NB4 (cell line): Measurements from ENCODE around the gene NEU3.

Experiments
- MYC ChIP-seq: IDR thresholded peaks from 2 replicates; pipeline ENCODE4 v1.6.1; 2011; ENCODE audit warnings: low read depth, low read length
- TF ChIP-seq, protein P1 (sequence below): IDR thresholded peaks from one replicate; pipeline ENCODE4 v1.5.1; 2012; ENCODE audit warnings: low read depth, low read length

DNA sequence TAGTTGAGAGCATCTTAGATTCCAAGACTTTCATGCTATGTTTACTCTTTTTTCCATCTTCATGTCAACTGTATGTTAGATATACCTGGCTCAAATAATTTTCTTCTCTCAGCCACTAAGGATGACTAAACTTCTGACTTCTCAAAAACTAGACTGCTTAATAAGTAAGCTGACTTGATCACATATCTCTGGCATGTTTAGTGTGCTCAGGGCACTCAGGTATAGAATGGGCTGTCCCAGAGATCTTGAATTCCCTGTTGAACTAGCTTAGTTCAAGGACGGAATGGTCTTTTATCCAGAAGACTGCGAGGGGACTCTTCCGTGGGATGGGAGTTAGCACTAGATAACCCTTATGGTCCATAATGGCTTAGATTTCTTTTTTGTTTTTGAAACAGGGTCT lies 13.0 kb downstream of the NEU3 start:
- TF ChIP-seq, protein P1, sequence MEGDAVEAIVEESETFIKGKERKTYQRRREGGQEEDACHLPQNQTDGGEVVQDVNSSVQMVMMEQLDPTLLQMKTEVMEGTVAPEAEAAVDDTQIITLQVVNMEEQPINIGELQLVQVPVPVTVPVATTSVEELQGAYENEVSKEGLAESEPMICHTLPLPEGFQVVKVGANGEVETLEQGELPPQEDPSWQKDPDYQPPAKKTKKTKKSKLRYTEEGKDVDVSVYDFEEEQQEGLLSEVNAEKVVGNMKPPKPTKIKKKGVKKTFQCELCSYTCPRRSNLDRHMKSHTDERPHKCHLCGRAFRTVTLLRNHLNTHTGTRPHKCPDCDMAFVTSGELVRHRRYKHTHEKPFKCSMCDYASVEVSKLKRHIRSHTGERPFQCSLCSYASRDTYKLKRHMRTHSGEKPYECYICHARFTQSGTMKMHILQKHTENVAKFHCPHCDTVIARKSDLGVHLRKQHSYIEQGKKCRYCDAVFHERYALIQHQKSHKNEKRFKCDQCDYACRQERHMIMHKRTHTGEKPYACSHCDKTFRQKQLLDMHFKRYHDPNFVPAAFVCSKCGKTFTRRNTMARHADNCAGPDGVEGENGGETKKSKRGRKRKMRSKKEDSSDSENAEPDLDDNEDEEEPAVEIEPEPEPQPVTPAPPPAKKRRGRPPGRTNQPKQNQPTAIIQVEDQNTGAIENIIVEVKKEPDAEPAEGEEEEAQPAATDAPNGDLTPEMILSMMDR = no peak
- TF ChIP-seq MYC = no peak
